Thyroid gland (tissue), 4 donors: ENCODE data around the gene KCNQ1OT1.

ENCODE experiments used
- POLR2A ChIP-seq, 2 donors: fragments of 450-650 bp; IDR thresholded peaks; one replicate each; pipeline ENCODE4 v1.6.1; 2017; ENCODE audit warnings: antibody characterized with exemption in 2 of 2, mild to moderate bottlenecking in 2 of 2, moderate library complexity in 1 of 2
- TF ChIP-seq, protein P1 (sequence below), 6 experiments: fragments of 200-600 bp in 3 of 6; fragments of 450-650 bp in 3 of 6; sonication (generic) in 3 of 6; IDR thresholded peaks; one replicate each; pipeline ENCODE4 v1.5.1; 2016 to 2019; ENCODE audit warnings: antibody characterized with exemption in 6 of 6, mild to moderate bottlenecking in 2 of 6, inconsistent platforms in 1 of 6, moderate library complexity in 1 of 6

DNA sequence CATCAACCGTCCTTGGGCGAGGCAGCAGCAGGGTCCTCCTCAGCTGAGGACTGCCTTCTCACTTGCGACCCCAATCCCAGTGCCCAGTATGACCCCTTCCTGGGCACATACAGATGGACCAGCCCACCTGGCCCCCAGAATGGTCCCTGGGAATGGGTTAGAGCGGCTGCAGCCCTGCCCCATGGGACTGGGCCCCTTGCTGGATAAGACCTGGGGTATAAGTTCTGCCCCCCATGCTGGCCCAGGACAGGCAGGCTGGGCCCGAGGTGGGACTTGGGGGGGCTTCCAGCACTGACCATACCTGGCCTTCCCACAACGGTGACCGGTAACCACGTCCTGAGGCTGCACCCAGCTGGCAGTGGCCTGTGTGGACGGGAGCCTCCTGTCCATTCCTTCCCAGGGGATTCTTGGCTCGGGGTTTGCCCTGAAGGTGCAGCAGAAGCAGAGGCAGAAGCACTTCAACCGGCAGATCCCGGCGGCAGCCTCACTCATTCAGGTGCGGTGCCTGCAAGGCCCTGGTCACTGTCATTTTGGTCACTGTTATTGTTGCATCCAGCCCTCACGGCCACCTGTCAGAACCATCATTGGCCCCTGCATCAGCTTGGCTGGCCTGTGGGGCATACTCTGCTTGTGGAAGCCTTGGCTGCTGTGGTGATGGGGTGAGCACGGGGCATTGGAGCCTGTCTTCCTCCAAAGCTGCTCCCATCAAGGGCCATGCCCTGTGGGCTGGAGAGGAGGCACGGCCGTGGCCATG, 114.8 kb downstream of the KCNQ1OT1 start:
- no peak for TF ChIP-seq POLR2A (IDR thresholded peaks at IDR 0.05)
- TF ChIP-seq, protein P1, sequence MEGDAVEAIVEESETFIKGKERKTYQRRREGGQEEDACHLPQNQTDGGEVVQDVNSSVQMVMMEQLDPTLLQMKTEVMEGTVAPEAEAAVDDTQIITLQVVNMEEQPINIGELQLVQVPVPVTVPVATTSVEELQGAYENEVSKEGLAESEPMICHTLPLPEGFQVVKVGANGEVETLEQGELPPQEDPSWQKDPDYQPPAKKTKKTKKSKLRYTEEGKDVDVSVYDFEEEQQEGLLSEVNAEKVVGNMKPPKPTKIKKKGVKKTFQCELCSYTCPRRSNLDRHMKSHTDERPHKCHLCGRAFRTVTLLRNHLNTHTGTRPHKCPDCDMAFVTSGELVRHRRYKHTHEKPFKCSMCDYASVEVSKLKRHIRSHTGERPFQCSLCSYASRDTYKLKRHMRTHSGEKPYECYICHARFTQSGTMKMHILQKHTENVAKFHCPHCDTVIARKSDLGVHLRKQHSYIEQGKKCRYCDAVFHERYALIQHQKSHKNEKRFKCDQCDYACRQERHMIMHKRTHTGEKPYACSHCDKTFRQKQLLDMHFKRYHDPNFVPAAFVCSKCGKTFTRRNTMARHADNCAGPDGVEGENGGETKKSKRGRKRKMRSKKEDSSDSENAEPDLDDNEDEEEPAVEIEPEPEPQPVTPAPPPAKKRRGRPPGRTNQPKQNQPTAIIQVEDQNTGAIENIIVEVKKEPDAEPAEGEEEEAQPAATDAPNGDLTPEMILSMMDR (IDR thresholded peaks at IDR 0.05), result no peak
